ENCODE measurements around the gene ZNF70. TPM values are rescaled to one million over a fixed set of nuclear protein-coding genes. Genes with fewer than 3 reads are reported as not detected.

ZNF70 gene
- total and polyA plus RNA-seq, 2 of the 4 experiments (the other 2 are of a cell fraction) = 2.3 to 4.3 TPM

- 86% methylated on average over 1 of the region's 7 CpGs; no CpG with 5 or more reads in 1 of the 2 experiments for WGBS, 2 experiments (ENCODE audit: extremely low coverage in 2 of 2, insufficient read length in 1 of 2)
- DNase-seq (no peak), ATAC-seq (ENCODE audit: low read depth) (no peak)
- Histone ChIP-seq H2BK20ac (ENCODE audit: low read depth, low read length) (no peak overlapping the region), H2AK5ac (ENCODE audit: low read depth, low read length) (no peak overlapping the region), H4K8ac (ENCODE audit: low read depth in 2 of 2, low read length in 2 of 2) (no peak overlapping the region), H3K18ac (ENCODE audit: low read depth, low read length) (no peak overlapping the region), H3K36me3 (ENCODE audit: control insufficient read depth, insufficient read depth, low read length) (no peaks in the 10 kb centered on the region), H2AFZ (replicated peaks; ENCODE audit: low read length, poor library complexity) (no peak overlapping the region), H3K4ac (ENCODE audit: low read depth, low read length) (no peak overlapping the region), H3K27ac (ENCODE audit: insufficient read depth, low read length) (no peak overlapping the region), H2BK5ac (ENCODE audit: low read depth, low read length, poor library complexity, severe bottlenecking) (no peak overlapping the region), H2BK15ac (ENCODE audit: low read depth, low read length) (no peak overlapping the region), H3K4me3 (ENCODE audit: insufficient read depth, low read depth, low read length) (no peak overlapping the region), H4K20me1 (ENCODE audit: insufficient read depth, low read length) (no peaks in the 10 kb centered on the region), H3K4me2 (ENCODE audit: low read depth, low read length) (no peak overlapping the region), H3K14ac (replicated peaks; ENCODE audit: low read depth, low read length) (no peak overlapping the region), H3K9me1 (ENCODE audit: insufficient read depth, low read length) (0 out of 2 replicates have a peak, but pooled peaks cover 7% of the 10 kb centered on the region), H3K27me3 (ENCODE audit: control insufficient read depth, insufficient read depth, low read length) (no peaks in the 10 kb centered on the region), H3K79me1 (ENCODE audit: low read depth in 1 of 2, low read length in 2 of 2) (no peaks in the 10 kb centered on the region), H3K9me3 (ENCODE audit: control insufficient read depth, insufficient read depth, low read length) (no peaks in the 10 kb centered on the region), H3K4me1 (ENCODE audit: control insufficient read depth, insufficient read depth, low read length) (peaks cover 10% of the 10 kb centered on the region), H2AK9ac (replicated peaks; ENCODE audit: low read depth, low read length, poor library complexity) (no peak overlapping the region), H2BK120ac (ENCODE audit: low read depth, low read length) (no peak overlapping the region), H3K23ac (ENCODE audit: low read depth, low read length) (no peak overlapping the region), H3K9ac (ENCODE audit: low read depth, low read length) (no peak overlapping the region), H4K5ac (ENCODE audit: low read depth, low read length) (no peak overlapping the region), H4K91ac (ENCODE audit: insufficient read depth, low read depth, low read length) (no peak overlapping the region), H3K56ac (ENCODE audit: extremely low read depth, insufficient read depth, low read length) (no peak overlapping the region)
- in situ Hi-C loops (cut with MboI; ENCODE audit: low sequenced_read_pairs) = no loop called here
- POLR2A ChIA-PET (ENCODE audit: unreplicated experiment) = no interaction called here
- intact Hi-C loops (cut with micrococcal nuclease) = no loop called here
- CTCF ChIA-PET = interaction anchor here (2.1 kb wide), 1 partner anchor 86 kb away, joined by 8 read pairs; no protein-coding TSS in a partner anchor
- no TSS peak for BruUV-seq (replicated peaks)
- dilution Hi-C loops (cut with HindIII; ENCODE audit: low sequenced_read_pairs, unreplicated experiment) = no loop called here
- TF ChIP-seq FOS (IDR thresholded peaks at IDR 0.05; ENCODE audit: low read depth, low read length) (no peak), USF2 (IDR thresholded peaks at IDR 0.05; ENCODE audit: low read depth, low read length) (no peak), BHLHE40 (IDR thresholded peaks at IDR 0.05; ENCODE audit: low read depth, low read length) (no peak), RFX5 (IDR thresholded peaks at IDR 0.05; ENCODE audit: low read depth, low read length) (no peak), MAFK (IDR thresholded peaks at IDR 0.05; ENCODE audit: low read depth, low read length) (no peak), SMC3 (IDR thresholded peaks at IDR 0.05; ENCODE audit: low read depth, low read length) (no peak), ELK1 (IDR thresholded peaks at IDR 0.05; ENCODE audit: borderline replicate concordance, low read depth, low read length) (no peak), NFE2L2 (IDR thresholded peaks at IDR 0.05; ENCODE audit: low read depth, low read length) (no peak), MAZ (IDR thresholded peaks at IDR 0.05; ENCODE audit: borderline replicate concordance, low read depth, low read length) (no peak), POLR2A (IDR thresholded peaks at IDR 0.05; ENCODE audit: low read depth, low read length) (no peak), CTCF (conservative IDR thresholded peaks at IDR 0.05; ENCODE audit: low read depth, low read length) (no peak)
These were observed 13.0 kb upstream of the ZNF70 start for GRCh38 chr22:23763954-23764353.

Measured in IMR-90 (cell line).